ENCODE results near the gene DENND6B.
"Not testable (repeated sequence)": the region's sequence is repeated elsewhere in the genome, so short reads cannot be mapped to it uniquely, and the experiment has no call there.

DNA sequence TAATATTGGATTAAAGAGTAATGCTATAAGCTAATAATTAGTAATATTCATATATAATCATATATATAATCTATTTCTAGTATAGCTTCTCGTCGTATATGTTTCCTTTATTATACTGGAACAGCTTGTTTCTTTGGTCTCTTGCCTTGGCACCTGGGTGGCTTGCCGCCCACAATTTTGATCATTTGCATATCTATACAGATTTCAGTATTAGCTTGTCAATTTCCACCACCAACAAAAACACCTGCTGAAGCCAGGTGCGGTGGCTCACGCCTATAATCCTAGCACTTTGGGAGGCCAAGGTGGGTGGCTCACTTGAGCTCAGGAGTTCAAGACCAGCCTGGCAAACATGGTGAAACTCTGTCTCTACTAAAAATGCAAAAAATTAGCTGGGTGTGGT is 7.6 kb upstream of the DENND6B start:
- TF ChIP-seq, protein P1, sequence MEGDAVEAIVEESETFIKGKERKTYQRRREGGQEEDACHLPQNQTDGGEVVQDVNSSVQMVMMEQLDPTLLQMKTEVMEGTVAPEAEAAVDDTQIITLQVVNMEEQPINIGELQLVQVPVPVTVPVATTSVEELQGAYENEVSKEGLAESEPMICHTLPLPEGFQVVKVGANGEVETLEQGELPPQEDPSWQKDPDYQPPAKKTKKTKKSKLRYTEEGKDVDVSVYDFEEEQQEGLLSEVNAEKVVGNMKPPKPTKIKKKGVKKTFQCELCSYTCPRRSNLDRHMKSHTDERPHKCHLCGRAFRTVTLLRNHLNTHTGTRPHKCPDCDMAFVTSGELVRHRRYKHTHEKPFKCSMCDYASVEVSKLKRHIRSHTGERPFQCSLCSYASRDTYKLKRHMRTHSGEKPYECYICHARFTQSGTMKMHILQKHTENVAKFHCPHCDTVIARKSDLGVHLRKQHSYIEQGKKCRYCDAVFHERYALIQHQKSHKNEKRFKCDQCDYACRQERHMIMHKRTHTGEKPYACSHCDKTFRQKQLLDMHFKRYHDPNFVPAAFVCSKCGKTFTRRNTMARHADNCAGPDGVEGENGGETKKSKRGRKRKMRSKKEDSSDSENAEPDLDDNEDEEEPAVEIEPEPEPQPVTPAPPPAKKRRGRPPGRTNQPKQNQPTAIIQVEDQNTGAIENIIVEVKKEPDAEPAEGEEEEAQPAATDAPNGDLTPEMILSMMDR (IDR thresholded peaks at IDR 0.05; ENCODE audit: low read length): not testable (repeated sequence)
- TF ChIP-seq EZH2 (optimal IDR thresholded peaks at IDR 0.05; ENCODE audit: low read depth, low read length): not testable (repeated sequence)

Data from MM.1S (cell line).